ENCODE data around the gene KDM6A. TPM values are rescaled to one million over a fixed set of nuclear protein-coding genes. Genes with fewer than 3 reads are reported as not detected.
A peak's percentile ranks its signal among the peaks of the same experiment; 100 is the strongest.

KDM6A gene
- total and polyA plus RNA-seq, 2 donors (not counting 3 experiments of a cell fraction or from before 2014, with no cell fraction given): 9.0 to 20.6 TPM

- no TSS peak for BruUV-seq (replicated peaks)
- H3K27me3 ChIP-seq (ENCODE audit: control insufficient read depth in 2 of 2, insufficient read depth in 2 of 2, low read length in 2 of 2): no peaks in the 10 kb centered on the region
- TF ChIP-seq FOS (IDR thresholded peaks at IDR 0.05; ENCODE audit: borderline replicate concordance, insufficient read depth, low read length) (peak; percentile 54), POLR2AphosphoS5 (IDR thresholded peaks at IDR 0.05; ENCODE audit: insufficient read depth, low read depth, low read length) (no peak)
- intact Hi-C loops (cut with micrococcal nuclease) (loop anchor here (5.0 kb wide), 1 partner anchor 74 kb away; the partner anchor contains the start of gene KDM6A), dilution Hi-C loops (cut with MboI; ENCODE audit: extremely low pct_ligation_motif_present, low sequenced_read_pairs) (no loop called here)
- no peaks in the 10 kb centered on the region for H4K20me1 ChIP-seq (replicated peaks; ENCODE audit: control insufficient read depth, extremely low read depth, insufficient read depth, low read length)
- ChIA-PET CTCF (interaction anchor here (1.2 kb wide), 1 partner anchor 54 kb away, joined by 3 read pairs; no protein-coding TSS in a partner anchor), POLR2A (no interaction called here)
- peaks cover 55% of the 10 kb centered on the region for H3K79me2 ChIP-seq (ENCODE audit: control insufficient read depth, insufficient read depth, low read length)
- no peak overlapping the region for H3K4me3 ChIP-seq (replicated peaks in 1 of 3; ENCODE audit: insufficient read depth in 1 of 3, low read depth in 1 of 3, low read length in 3 of 3)
- no peaks in the 10 kb centered on the region for H3K9me3 ChIP-seq (replicated peaks; ENCODE audit: control insufficient read depth, insufficient read depth, low read length)
- no peak overlapping the region for H3K4me2 ChIP-seq (ENCODE audit: insufficient read depth, low read length)
- H3K9ac ChIP-seq (replicated peaks; ENCODE audit: extremely low read depth, insufficient read depth, low read length): no peak overlapping the region
- FAIRE-seq (no peak), DNase-seq (ENCODE audit: low read depth, low spot score) (peak; percentile 37)
- no peak overlapping the region for H2AFZ ChIP-seq (ENCODE audit: low read depth, low read length)
- H3K27ac ChIP-seq (ENCODE audit: insufficient read depth, low read depth, low read length): no peak overlapping the region
- no peaks in the 10 kb centered on the region for H3K36me3 ChIP-seq (ENCODE audit: control insufficient read depth in 2 of 2, extremely low read depth in 1 of 2, insufficient read depth in 2 of 2, low read length in 2 of 2)
- peaks cover 6% of the 10 kb centered on the region for H3K4me1 ChIP-seq (ENCODE audit: control insufficient read depth, extremely low read depth, insufficient read depth, low read length)
- no peaks in the 10 kb centered on the region for H3K9me1 ChIP-seq (replicated peaks; ENCODE audit: control insufficient read depth, extremely low read depth, insufficient read depth, low read length)
Observed at GRCh38 chrX:44946771-44947170, 73.8 kb downstream of the KDM6A start.

- Histone ChIP-seq H3K4me3 (replicated peaks in 1 of 3; ENCODE audit: insufficient read depth in 1 of 3, low read depth in 1 of 3, low read length in 3 of 3) (no peak overlapping the region), H3K9me1 (replicated peaks; ENCODE audit: control insufficient read depth, extremely low read depth, insufficient read depth, low read length) (no peaks in the 10 kb centered on the region), H3K4me2 (ENCODE audit: insufficient read depth, low read length) (no peak overlapping the region), H2AFZ (ENCODE audit: low read depth, low read length) (no peak overlapping the region), H4K20me1 (replicated peaks; ENCODE audit: control insufficient read depth, extremely low read depth, insufficient read depth, low read length) (no peaks in the 10 kb centered on the region), H3K27ac (ENCODE audit: insufficient read depth, low read depth, low read length) (no peak overlapping the region), H3K36me3 (ENCODE audit: control insufficient read depth in 2 of 2, extremely low read depth in 1 of 2, insufficient read depth in 2 of 2, low read length in 2 of 2) (no peaks in the 10 kb centered on the region), H3K27me3 (ENCODE audit: control insufficient read depth in 2 of 2, insufficient read depth in 2 of 2, low read length in 2 of 2) (no peaks in the 10 kb centered on the region), H3K79me2 (ENCODE audit: control insufficient read depth, insufficient read depth, low read length) (peaks cover 61% of the 10 kb centered on the region), H3K9me3 (replicated peaks; ENCODE audit: control insufficient read depth, insufficient read depth, low read length) (no peaks in the 10 kb centered on the region), H3K4me1 (ENCODE audit: control insufficient read depth, extremely low read depth, insufficient read depth, low read length) (peaks cover 6% of the 10 kb centered on the region), H3K9ac (replicated peaks; ENCODE audit: extremely low read depth, insufficient read depth, low read length) (no peak overlapping the region)
- BruUV-seq (replicated peaks): no TSS peak
- CTCF ChIA-PET: interaction anchor here (1.5 kb wide), 1 partner anchor 10 kb away, joined by 4 read pairs; no protein-coding TSS in a partner anchor
- intact Hi-C loops (cut with micrococcal nuclease): loop anchor here (5.0 kb wide), 1 partner anchor 76 kb away; the partner anchor contains the start of gene KDM6A
- TF ChIP-seq POLR2AphosphoS5 (IDR thresholded peaks at IDR 0.05; ENCODE audit: insufficient read depth, low read depth, low read length): no peak
- no peak for TF ChIP-seq GATA2 (IDR thresholded peaks at IDR 0.05; ENCODE audit: insufficient read depth, insufficient read length, low read depth, low read length)
- TF ChIP-seq POLR2A (IDR thresholded peaks at IDR 0.05; ENCODE audit: low read depth, low read length): no peak
- no peak for TF ChIP-seq MAX (IDR thresholded peaks at IDR 0.05; ENCODE audit: insufficient read depth, insufficient read length)
- no peak for TF ChIP-seq EZH2 (IDR thresholded peaks at IDR 0.05; ENCODE audit: borderline replicate concordance, low read depth, low read length, severe bottlenecking)
- TF ChIP-seq MYC (IDR thresholded peaks at IDR 0.05; ENCODE audit: low read depth, low read length): no peak
- no peak for TF ChIP-seq FOS (IDR thresholded peaks at IDR 0.05; ENCODE audit: borderline replicate concordance, insufficient read depth, low read length)
- TF ChIP-seq JUN (IDR thresholded peaks at IDR 0.05; ENCODE audit: borderline replicate concordance, insufficient read depth, insufficient read length, low read depth): no peak
- no peak for TF ChIP-seq CTCF (IDR thresholded peaks at IDR 0.05; ENCODE audit: extremely low read depth in 1 of 2, insufficient read depth in 1 of 2, low read depth in 1 of 2, low read length in 2 of 2)
- dilution Hi-C loops (cut with MboI; ENCODE audit: extremely low pct_ligation_motif_present, low sequenced_read_pairs): no loop called here
- POLR2A ChIA-PET: no interaction called here
- FAIRE-seq (no peak), DNase-seq (ENCODE audit: low read depth, low spot score) (no peak)
Observed at GRCh38 chrX:44947995-44948394, 75.0 kb downstream of the KDM6A start.
